ENCODE data around the gene RIC1.

GRCh38 chr9:5790923-5791322 lies 162.0 kb downstream of the RIC1 start:
- no peak for TF ChIP-seq POLR2AphosphoS5 (IDR thresholded peaks at IDR 0.05; ENCODE audit: low read depth, low read length)
- no peak for TF ChIP-seq SIN3A (IDR thresholded peaks at IDR 0.05; ENCODE audit: borderline replicate concordance, insufficient read depth, low read length)
- no peak for TF ChIP-seq REST (IDR thresholded peaks at IDR 0.05; ENCODE audit: insufficient read depth in 1 of 2, low read depth in 2 of 2, low read length in 2 of 2)
- TF ChIP-seq TAF1 (IDR thresholded peaks at IDR 0.05; ENCODE audit: borderline replicate concordance, insufficient read depth, low read length), result no peak
- TF ChIP-seq FOXP2 (optimal IDR thresholded peaks at IDR 0.05; ENCODE audit: borderline replicate concordance, extremely low read depth, extremely low read length, insufficient read depth), result no peak

Measured in PFSK-1 (cell line).